WTC11 (cell line): ENCODE data around the gene MUC4.
A peak's percentile ranks its signal among the peaks of the same experiment; 100 is the strongest.

Experiments
- ARID4B ChIP-seq: sonication (generic); formaldehyde crosslinking; IDR thresholded peaks from 2 replicates; pipeline ENCODE4 v1.8.0; 2023; ENCODE audit warnings: missing genetic modification reagents, mild to moderate bottlenecking, borderline replicate concordance
- GRHL2 ChIP-seq: fragments of 250-450 bp; sonication (Bioruptor Pico); IDR thresholded peaks from 2 replicates; pipeline ENCODE4 v1.8.0; 2022; ENCODE audit warnings: mild to moderate bottlenecking, moderate library complexity; ENCODE audit not compliant: insufficient replicate concordance, severe bottlenecking
- JUN ChIP-seq: sonication (generic); formaldehyde crosslinking; IDR thresholded peaks from 2 replicates; pipeline ENCODE4 v1.8.0; 2023; ENCODE audit warnings: mild to moderate bottlenecking, missing genetic modification reagents
- TCF7 ChIP-seq: sonication (generic); formaldehyde crosslinking; IDR thresholded peaks from 2 replicates; pipeline ENCODE4 v1.8.0; 2022; ENCODE audit warnings: mild to moderate bottlenecking, low read depth, missing genetic modification reagents, moderate library complexity
- TF ChIP-seq, protein P1 (sequence below): fragments of 200-600 bp; IDR thresholded peaks from 2 replicates; pipeline ENCODE4 v1.8.0; 2022; ENCODE audit warnings: antibody characterized with exemption

DNA sequence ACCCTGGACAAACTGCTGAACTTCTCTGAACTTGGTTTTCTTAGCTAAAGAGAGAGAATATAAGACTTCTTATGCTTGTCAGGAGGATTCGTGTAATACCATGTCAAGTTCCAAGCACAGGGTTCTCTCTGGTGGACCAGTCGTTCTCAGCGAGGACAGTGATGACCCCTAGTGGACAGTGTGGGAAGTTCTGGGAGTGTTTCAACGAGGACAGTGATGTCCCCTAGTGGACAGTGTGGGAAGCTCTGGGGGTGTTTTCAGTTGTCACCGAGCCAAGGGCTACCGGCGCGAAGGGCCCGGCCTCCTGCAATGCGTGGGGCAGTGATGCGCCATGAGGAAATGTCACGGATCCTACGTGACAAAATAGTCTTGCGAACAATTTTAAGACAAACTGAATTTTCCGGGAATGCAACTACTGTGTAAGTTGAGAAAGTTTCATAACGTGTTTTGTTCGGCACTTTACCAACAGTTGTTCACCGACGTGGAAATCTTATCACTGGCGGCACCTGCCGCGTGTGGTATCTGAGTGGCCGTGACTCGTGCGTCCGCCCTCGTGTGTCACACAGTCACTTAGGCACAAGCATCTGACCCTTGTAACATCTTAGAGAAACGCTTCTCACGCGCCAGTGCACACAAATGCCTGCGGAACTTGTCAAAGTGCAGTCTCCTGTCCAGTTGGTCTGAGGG lies 39.3 kb upstream of the MUC4 start:
- TF ChIP-seq GRHL2 (CRISPR knock-in tag) (no peak), TCF7 (CRISPR knock-in tag) (no peak), ARID4B (CRISPR knock-in tag) (no peak), JUN (CRISPR knock-in tag) (no peak)
- TF ChIP-seq, protein P1, sequence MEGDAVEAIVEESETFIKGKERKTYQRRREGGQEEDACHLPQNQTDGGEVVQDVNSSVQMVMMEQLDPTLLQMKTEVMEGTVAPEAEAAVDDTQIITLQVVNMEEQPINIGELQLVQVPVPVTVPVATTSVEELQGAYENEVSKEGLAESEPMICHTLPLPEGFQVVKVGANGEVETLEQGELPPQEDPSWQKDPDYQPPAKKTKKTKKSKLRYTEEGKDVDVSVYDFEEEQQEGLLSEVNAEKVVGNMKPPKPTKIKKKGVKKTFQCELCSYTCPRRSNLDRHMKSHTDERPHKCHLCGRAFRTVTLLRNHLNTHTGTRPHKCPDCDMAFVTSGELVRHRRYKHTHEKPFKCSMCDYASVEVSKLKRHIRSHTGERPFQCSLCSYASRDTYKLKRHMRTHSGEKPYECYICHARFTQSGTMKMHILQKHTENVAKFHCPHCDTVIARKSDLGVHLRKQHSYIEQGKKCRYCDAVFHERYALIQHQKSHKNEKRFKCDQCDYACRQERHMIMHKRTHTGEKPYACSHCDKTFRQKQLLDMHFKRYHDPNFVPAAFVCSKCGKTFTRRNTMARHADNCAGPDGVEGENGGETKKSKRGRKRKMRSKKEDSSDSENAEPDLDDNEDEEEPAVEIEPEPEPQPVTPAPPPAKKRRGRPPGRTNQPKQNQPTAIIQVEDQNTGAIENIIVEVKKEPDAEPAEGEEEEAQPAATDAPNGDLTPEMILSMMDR: peak; percentile 100
